H1 (cell line): ENCODE data around the gene DHX32. TPM values are rescaled to one million over a fixed set of nuclear protein-coding genes. Genes with fewer than 3 reads are reported as not detected.

Experiments used
- CTCF ChIA-PET: fragments of 300-600 bp; sonication (Branson Sonifier 250); formaldehyde crosslinking; loops from one replicate; lab custom pipeline; 2021; ENCODE audit not compliant: partially characterized antibody; lab: Charles Lee
- POLR2A ChIA-PET: fragments of 300-600 bp; sonication (Branson Sonifier 250); formaldehyde crosslinking; loops from one replicate; lab custom pipeline; 2021; ENCODE audit warnings: inconsistent platforms; ENCODE audit not compliant: partially characterized antibody; lab: Charles Lee
- DNase-seq, 2 experiments: peaks; one replicate each; pipeline versions ENCODE4 v3.0.0 to v3.0.0-alpha.2; 2010 to 2022; ENCODE audit warnings: low spot score in 2 of 2, low read depth in 1 of 2, mixed read lengths in 1 of 2
- FAIRE-seq: peaks from 2 replicates; lab custom pipeline; 2011; peaks lifted over from hg19 to GRCh38; lab: Jason Lieb, UNC
- H2AFZ ChIP-seq: 2 replicates; pipeline ENCODE4 v1.8.1; 2012; ENCODE audit warnings: low read length, inconsistent platforms
- H2AK5ac ChIP-seq: 2 replicates; pipeline ENCODE4 v1.6.1; 2013; ENCODE audit warnings: low read depth, low read length
- H2BK120ac ChIP-seq: replicated peaks from 2 replicates; pipeline ENCODE3; 2013; ENCODE audit warnings: low read depth, low read length, inconsistent platforms
- H2BK12ac ChIP-seq: 2 replicates; pipeline ENCODE4 v1.6.1; 2013; ENCODE audit warnings: low read depth, low read length
- H2BK15ac ChIP-seq: 2 replicates; pipeline ENCODE4 v1.6.1; 2013; ENCODE audit warnings: low read length
- H2BK20ac ChIP-seq: 2 replicates; pipeline ENCODE4 v1.6.1; 2013; ENCODE audit warnings: low read length
- H2BK5ac ChIP-seq: 2 replicates; pipeline ENCODE4 v1.6.1; 2013; ENCODE audit warnings: low read depth, low read length
- H3K14ac ChIP-seq: 2 replicates; pipeline ENCODE4 v1.6.1; 2013; ENCODE audit warnings: inconsistent platforms; ENCODE audit not compliant: insufficient read length
- H3K18ac ChIP-seq: 2 replicates; pipeline ENCODE4 v1.6.1; 2013; ENCODE audit warnings: low read length; ENCODE audit errors: extremely low read depth
- H3K23ac ChIP-seq: 2 replicates; pipeline ENCODE4 v1.6.1; 2013; ENCODE audit warnings: inconsistent platforms; ENCODE audit not compliant: insufficient read length
- H3K23me2 ChIP-seq: 2 replicates; pipeline ENCODE4 v1.6.1; 2013; ENCODE audit warnings: low read depth, low read length
- H3K27ac ChIP-seq: 2 replicates; pipeline ENCODE4 v1.6.1; 2011; ENCODE audit warnings: low read depth, low read length, inconsistent platforms
- H3K27me3 ChIP-seq, 4 experiments: replicated peaks in 1 of 4; 1 replicate in 1 of 4; 2 replicates in 3 of 4; pipeline versions ENCODE4 v1.6.1 to v1.8.1; 2011 to 2013; ENCODE audit warnings: low read length in 3 of 4, mild to moderate bottlenecking in 3 of 4, inconsistent platforms in 2 of 4, mixed read lengths in 2 of 4, moderate library complexity in 1 of 4; ENCODE audit not compliant: control insufficient read depth in 3 of 4, insufficient read depth in 3 of 4; ENCODE audit errors: extremely low read depth in 1 of 4
- H3K36me3 ChIP-seq, 4 experiments: 2 replicates each; pipeline versions ENCODE4 v1.6.1 to v1.8.1; 2011 to 2013; ENCODE audit warnings: mild to moderate bottlenecking in 4 of 4, low read length in 3 of 4, moderate library complexity in 2 of 4, control low read depth in 1 of 4, inconsistent platforms in 1 of 4; ENCODE audit not compliant: insufficient read depth in 4 of 4, control insufficient read depth in 2 of 4
- H3K4ac ChIP-seq: replicated peaks from 2 replicates; pipeline ENCODE3; 2013; ENCODE audit warnings: low read length, low read depth, mixed read lengths, inconsistent platforms; ENCODE audit not compliant: insufficient read length
- H3K4me1 ChIP-seq, 4 experiments: replicated peaks in 1 of 4; 1 replicate in 1 of 4; 2 replicates in 3 of 4; pipeline versions ENCODE4 v1.6.1 to v1.8.1; 2011 to 2013; ENCODE audit warnings: low read length in 3 of 4, inconsistent platforms in 2 of 4, mixed read lengths in 1 of 4; ENCODE audit not compliant: insufficient read depth in 4 of 4, control insufficient read depth in 3 of 4
- H3K4me2 ChIP-seq, 2 experiments: 2 replicates each; pipeline versions ENCODE4 v1.6.1 to v1.8.1; 2011 to 2013; ENCODE audit warnings: low read depth in 2 of 2, low read length in 2 of 2, control low read depth in 1 of 2, inconsistent platforms in 1 of 2, mild to moderate bottlenecking in 1 of 2; ENCODE audit not compliant: insufficient read depth in 1 of 2
- H3K4me3 ChIP-seq, 4 experiments: fragments of 200-600, 300-600 bp in 1 of 4; sonication (generic), shearing (Covaris generic), sonication (Bioruptor Twin) in 1 of 4; 2 replicates each; pipeline versions ENCODE4 v1.5.1 to v1.8.1; 2011 to 2016; ENCODE audit warnings: low read length in 4 of 4, low read depth in 3 of 4, control low read depth in 2 of 4, inconsistent platforms in 2 of 4, mild to moderate bottlenecking in 2 of 4, mixed read lengths in 1 of 4, moderate library complexity in 1 of 4; ENCODE audit not compliant: insufficient read depth in 2 of 4; ENCODE audit errors: extremely low read depth in 1 of 4
- H3K56ac ChIP-seq: replicated peaks from 2 replicates; pipeline ENCODE3; 2013; ENCODE audit warnings: low read depth, mild to moderate bottlenecking, mixed read lengths, low read length, inconsistent platforms; ENCODE audit not compliant: insufficient read length
- H3K79me1 ChIP-seq: 2 replicates; pipeline ENCODE4 v1.6.1; 2013; ENCODE audit warnings: low read depth, low read length, control low read depth
- H3K79me2 ChIP-seq, 2 experiments: 2 replicates each; pipeline versions ENCODE4 v1.6.1 to v1.8.1; 2012 to 2013; ENCODE audit warnings: low read length in 2 of 2, mild to moderate bottlenecking in 2 of 2, inconsistent platforms in 1 of 2; ENCODE audit not compliant: insufficient read depth in 2 of 2, control insufficient read depth in 1 of 2
- H3K9ac ChIP-seq, 4 experiments: replicated peaks in 1 of 4; 1 replicate in 1 of 4; 2 replicates in 3 of 4; pipeline versions ENCODE4 v1.6.1 to v1.8.1; 2011 to 2013; ENCODE audit warnings: low read depth in 3 of 4, low read length in 3 of 4, control low read depth in 2 of 4, mild to moderate bottlenecking in 2 of 4, moderate library complexity in 2 of 4, inconsistent platforms in 1 of 4; ENCODE audit errors: extremely low read depth in 1 of 4
- H3K9me3 ChIP-seq, 2 experiments: 2 replicates each; pipeline versions ENCODE4 v1.6.1 to v1.8.1; 2012 to 2013; ENCODE audit warnings: mild to moderate bottlenecking in 2 of 2, moderate library complexity in 2 of 2, control low read depth in 1 of 2, inconsistent platforms in 1 of 2, low read depth in 1 of 2, low read length in 1 of 2, mixed read lengths in 1 of 2; ENCODE audit not compliant: insufficient read depth in 2 of 2
- H4K20me1 ChIP-seq, 2 experiments: replicated peaks in 1 of 2; 2 replicates each; pipeline versions ENCODE3 to v1.8.1; 2011 to 2013; ENCODE audit warnings: inconsistent platforms in 2 of 2, low read length in 2 of 2, mild to moderate bottlenecking in 1 of 2; ENCODE audit not compliant: insufficient read depth in 2 of 2, control insufficient read depth in 1 of 2
- H4K5ac ChIP-seq: 2 replicates; pipeline ENCODE4 v1.6.1; 2013; ENCODE audit warnings: low read length, low read depth, mixed read lengths, inconsistent platforms; ENCODE audit not compliant: insufficient read length
- H4K8ac ChIP-seq: 2 replicates; pipeline ENCODE4 v1.8.0; 2013; ENCODE audit warnings: mild to moderate bottlenecking, moderate library complexity, low read length, inconsistent platforms; ENCODE audit not compliant: insufficient read depth; ENCODE audit errors: extremely low read depth
- H4K91ac ChIP-seq: replicated peaks from 2 replicates; pipeline ENCODE3; 2013; ENCODE audit warnings: low read length, mixed read lengths, inconsistent platforms; ENCODE audit not compliant: insufficient read length
- CTCF ChIP-seq, 3 experiments: IDR thresholded peaks; 1 replicate in 2 of 3; 2 replicates in 1 of 3; pipeline versions ENCODE4 v1.5.1 to v1.6.1; 2011; ENCODE audit warnings: low read length in 3 of 3, mild to moderate bottlenecking in 3 of 3, inconsistent platforms in 2 of 3, low read depth in 1 of 3, moderate library complexity in 1 of 3; ENCODE audit not compliant: insufficient read depth in 1 of 3; ENCODE audit errors: control extremely low read depth in 1 of 3
- GABPA ChIP-seq: IDR thresholded peaks from 2 replicates; pipeline ENCODE4 v1.6.1; 2011; ENCODE audit warnings: mild to moderate bottlenecking, low read length, moderate library complexity, borderline replicate concordance; ENCODE audit not compliant: insufficient read depth
- JUND ChIP-seq: IDR thresholded peaks from 2 replicates; pipeline ENCODE4 v1.6.1; 2011; ENCODE audit warnings: mild to moderate bottlenecking, improper control_type of control experiment, low read length
- RBBP5 ChIP-seq: IDR thresholded peaks from 2 replicates; pipeline ENCODE4 v1.7.1; 2012; ENCODE audit warnings: low read depth, mild to moderate bottlenecking, inconsistent platforms, low read length, moderate library complexity, borderline replicate concordance
- RFX5 ChIP-seq: IDR thresholded peaks from 2 replicates; pipeline ENCODE4 v1.6.1; 2011; ENCODE audit warnings: low read depth, low read length, improper control_type of control experiment, borderline replicate concordance
- RXRA ChIP-seq: IDR thresholded peaks from 2 replicates; pipeline ENCODE4 v1.6.1; 2011; ENCODE audit warnings: low read depth, mild to moderate bottlenecking, low read length, moderate library complexity; ENCODE audit not compliant: insufficient read depth
- SAP30 ChIP-seq: fragments of 300-600 bp; sonication (generic); IDR thresholded peaks from 2 replicates; pipeline ENCODE4 v1.7.1; 2012; ENCODE audit warnings: low read length, moderate library complexity, mild to moderate bottlenecking, inconsistent platforms; ENCODE audit not compliant: insufficient read depth, insufficient replicate concordance
- SIX5 ChIP-seq: IDR thresholded peaks from 2 replicates; pipeline ENCODE4 v1.6.1; 2011; ENCODE audit warnings: mild to moderate bottlenecking, low read depth, low read length
- SRF ChIP-seq: IDR thresholded peaks from 2 replicates; pipeline ENCODE4 v1.6.1; 2011; ENCODE audit warnings: mild to moderate bottlenecking, low read depth, low read length, moderate library complexity
- TAF1 ChIP-seq: IDR thresholded peaks from 2 replicates; pipeline ENCODE4 v1.6.1; 2011; ENCODE audit warnings: mild to moderate bottlenecking, low read depth, low read length
- WGBS, 2 experiments: shearing (Covaris generic) in 1 of 2; methylation state at CpG; one replicate each; pipeline versions ENCODE4 v1.1.6 to v1.1.7; 2013 to 2015; ENCODE audit warnings: low lambda C conversion rate in 2 of 2, mixed read lengths in 2 of 2, inconsistent platforms in 1 of 2, low coverage in 1 of 2, missing lambda C conversion rate in 1 of 2; ENCODE audit not compliant: insufficient replicate concordance in 2 of 2, insufficient coverage in 1 of 2, insufficient read length in 1 of 2; ENCODE audit errors: extremely low coverage in 1 of 2, missing lambda C conversion rate in 1 of 2; 5-methylcytosine and 5-hydroxymethylcytosine counted together
- polyA plus RNA-seq, 7 experiments: library from polyadenylated mRNA; depleted of rRNA in 3 of 7; stranded (reverse) in 5 of 7; unstranded in 2 of 7; fragments of >200 nt in 5 of 7; fragments of 200-250 nt in 2 of 7; gene quantifications; 1 replicate in 5 of 7; 2 replicates in 1 of 7; 4 replicates in 1 of 7; pipeline versions ENCODE4 v1.2.1 to v1.2.3, GENCODE V29; 2011 to 2013; ENCODE audit warnings: missing spikeins in 2 of 7, mixed read lengths in 2 of 7
- total RNA-seq: library from RNA; stranded (reverse); fragmentation: NEBNext Ultra II Directional; extraction: Animal tissue kit (Norgen Biotek cat#: 25700); gene quantifications from 2 replicates; pipeline ENCODE4 v1.2.1, GENCODE V29; 2021

The DHX32 gene
- total and polyA plus RNA-seq, 2 of the 8 experiments (the other 6 are each of a cell fraction or from before 2014, with no cell fraction given) = 12.4 to 15.8 TPM

- no peak for FAIRE-seq
- Histone ChIP-seq H2BK15ac (no peak overlapping the region), H2AK5ac (no peak overlapping the region), H3K4ac (no peak overlapping the region), H3K27ac (no peak overlapping the region), H4K20me1 (peaks cover 5 to 9% of the 10 kb centered on the region in 2 experiments), H3K18ac (no peak overlapping the region), H3K4me3 (no peak overlapping the region), H3K4me1 (no peaks in the 10 kb centered on the region), H3K79me1 (no peaks in the 10 kb centered on the region), H3K56ac (no peak overlapping the region), H3K4me2 (no peak overlapping the region), H2BK12ac (no peak overlapping the region), H3K23me2 (no peaks in the 10 kb centered on the region), H3K79me2 (no peaks in the 10 kb centered on the region), H3K9ac (no peak overlapping the region), H3K23ac (no peak overlapping the region), H3K14ac (no peak overlapping the region), H3K9me3 (no peaks in the 10 kb centered on the region), H2BK120ac (no peak overlapping the region), H2BK20ac (no peak overlapping the region), H2BK5ac (no peak overlapping the region), H3K36me3 (peaks cover 14 to 56% (median 36%) of the 10 kb centered on the region in 4 experiments), H4K91ac (no peak overlapping the region), H4K5ac (no peak overlapping the region), H4K8ac (no peak overlapping the region), H3K27me3 (no peaks in the 10 kb centered on the region), H2AFZ (no peak overlapping the region)
- ChIA-PET POLR2A (interaction anchor here (0.7 to 1.8 kb wide), 3 partner anchors 9 to 21 kb away, joined by 3 to 7 read pairs (median 5); no protein-coding TSS in a partner anchor), CTCF (interaction anchor here (0.7 kb wide), 1 partner anchor 30 kb away, joined by 3 read pairs; no protein-coding TSS in a partner anchor)
- no peak for DNase-seq
- 91% methylated on average over 9 of the region's 9 CpGs; no CpG with 5 or more reads in 1 of the 2 experiments for WGBS, 2 experiments
- TF ChIP-seq SAP30 (no peak), TAF1 (no peak), SIX5 (no peak), RBBP5 (no peak), CTCF (IDR thresholded peaks at IDR 0.05; ENCODE audit: control extremely low read depth in 1 of 3, insufficient read depth in 1 of 3, low read depth in 1 of 3, low read length in 3 of 3) (no peak), RFX5 (no peak), JUND (no peak), RXRA (no peak), GABPA (no peak), SRF (no peak)
These were observed 42.1 kb downstream of the DHX32 start for GRCh38 chr10:125838802-125839575.
